GM21381 (cell line): ENCODE results near the gene PACRG.

Experiments
- ATAC-seq: cut with Tn5 transposase; IDR thresholded peaks from one replicate; pipeline ENCODE4 v1.9.1; 2021; ENCODE audit warnings: mild to moderate bottlenecking, moderate library complexity; ENCODE audit not compliant: unreplicated experiment

The PACRG gene

GRCh38 chr6:163229050-163229449, 501.3 kb downstream of the PACRG start:
- ATAC-seq = no peak

- no peak for ATAC-seq
These were observed 503.1 kb downstream of the PACRG start for GRCh38 chr6:163230901-163231300.

- ATAC-seq = no peak
These were observed 503.7 kb downstream of the PACRG start for GRCh38 chr6:163231356-163232014.

GRCh38 chr6:163232015-163232523, 504.3 kb downstream of the PACRG start:
- ATAC-seq = no peak

- ATAC-seq = no peak
These were observed 504.9 kb downstream of the PACRG start for GRCh38 chr6:163232649-163233048.

- no peak for ATAC-seq
These were observed 509.3 kb downstream of the PACRG start for GRCh38 chr6:163237110-163237509.

GRCh38 chr6:163239572-163240340, 512.0 kb downstream of the PACRG start:
- ATAC-seq = no peak

- no peak for ATAC-seq
These were observed 512.8 kb downstream of the PACRG start for GRCh38 chr6:163240556-163240955.

GRCh38 chr6:163241683-163242082, 513.9 kb downstream of the PACRG start:
- ATAC-seq = no peak

GRCh38 chr6:163243083-163243482, 515.3 kb downstream of the PACRG start:
- no peak for ATAC-seq

GRCh38 chr6:163243692-163244589, 516.2 kb downstream of the PACRG start:
- no peak for ATAC-seq

GRCh38 chr6:163248051-163248450, 520.3 kb downstream of the PACRG start:
- no peak for ATAC-seq

GRCh38 chr6:163249651-163250101, 521.9 kb downstream of the PACRG start:
- no peak for ATAC-seq

GRCh38 chr6:163250116-163250515, 522.3 kb downstream of the PACRG start:
- ATAC-seq = no peak

- no peak for ATAC-seq
These were observed 524.4 kb downstream of the PACRG start for GRCh38 chr6:163252061-163252591.

- ATAC-seq = no peak
These were observed 525.9 kb downstream of the PACRG start for GRCh38 chr6:163253556-163254213.

- ATAC-seq = no peak
These were observed 526.6 kb downstream of the PACRG start for GRCh38 chr6:163254341-163254835.

GRCh38 chr6:163255265-163255664, 527.5 kb downstream of the PACRG start:
- ATAC-seq = no peak

- no peak for ATAC-seq
These were observed 531.9 kb downstream of the PACRG start for GRCh38 chr6:163259689-163260088.
